Activated CD4-positive, alpha-beta T cell treated with anti-CD3 and anti-CD28 coated beads, Interleukin-2, amount 10 ng/mL, durations not matched to agents 7 days and 5 days (primary cell): ENCODE measurements around the gene ILKAP. TPM values are rescaled to one million over a fixed set of nuclear protein-coding genes. Genes with fewer than 3 reads are reported as not detected.

Experiments used
- CTCF ChIA-PET: fragments of 350-600 bp; sonication (Branson Sonifier 250); formaldehyde crosslinking; loops from one replicate; lab custom pipeline; 2021; ENCODE audit warnings: antibody characterized with exemption; lab: Charles Lee
- POLR2A ChIA-PET: fragments of 350-600 bp; sonication (Branson Sonifier 250); formaldehyde crosslinking; loops from one replicate; lab custom pipeline; 2021; ENCODE audit warnings: antibody characterized with exemption; lab: Charles Lee
- DNase-seq: peaks from one replicate; pipeline ENCODE4 v3.0.0-alpha.2; 2020
- H3K27ac Mint-ChIP-seq: one replicate; pipeline ENCODE4 v1.8.0; 2021; ENCODE audit warnings: mild to moderate bottlenecking, moderate library complexity, mixed read lengths
- H3K27me3 Mint-ChIP-seq: one replicate; pipeline ENCODE4 v1.8.0; 2021; ENCODE audit warnings: mixed read lengths
- H3K36me3 Mint-ChIP-seq: one replicate; pipeline ENCODE4 v1.8.0; 2021; ENCODE audit warnings: low read depth, mixed read lengths
- H3K4me1 Mint-ChIP-seq: one replicate; pipeline ENCODE4 v1.8.0; 2021; ENCODE audit warnings: mixed read lengths
- H3K4me3 Mint-ChIP-seq: one replicate; pipeline ENCODE4 v1.8.0; 2021; ENCODE audit warnings: mild to moderate bottlenecking, moderate library complexity, mixed read lengths
- H3K9me3 Mint-ChIP-seq: one replicate; pipeline ENCODE4 v1.8.0; 2021; ENCODE audit warnings: mixed read lengths
- total RNA-seq, 2 experiments: library from RNA; stranded (reverse); gene quantifications; one replicate each; pipeline ENCODE4 v1.2.3, GENCODE V29; 2021

The ILKAP gene
- total RNA-seq, 2 experiments from 2014 or later: 59.1 to 63.2 TPM

GRCh38 chr2:238216651-238217184 is 13.2 kb upstream of the ILKAP start:
- ChIA-PET CTCF (no interaction called here), POLR2A (no interaction called here)
- Mint-ChIP-seq H3K27ac (no peak overlapping the region), H3K4me1 (no peaks in the 10 kb centered on the region), H3K27me3 (peaks cover 28% of the 10 kb centered on the region), H3K36me3 (no peaks in the 10 kb centered on the region), H3K4me3 (no peak overlapping the region), H3K9me3 (no peaks in the 10 kb centered on the region)
- no peak for DNase-seq

GRCh38 chr2:238207006-238207405 is 3.5 kb upstream of the ILKAP start:
- peaks cover 17% of the 10 kb centered on the region for H3K4me1 Mint-ChIP-seq
- H3K4me3 Mint-ChIP-seq: no peak overlapping the region
- peaks cover 6% of the 10 kb centered on the region for H3K36me3 Mint-ChIP-seq
- no peak overlapping the region for H3K27ac Mint-ChIP-seq
- CTCF ChIA-PET: interaction anchor here (0.6 kb wide), 1 partner anchor 20 kb away, joined by 4 read pairs; no protein-coding TSS in a partner anchor
- no peak for DNase-seq
- no peaks in the 10 kb centered on the region for H3K9me3 Mint-ChIP-seq
- peaks cover 2% of the 10 kb centered on the region for H3K27me3 Mint-ChIP-seq
- POLR2A ChIA-PET: no interaction called here

DNA sequence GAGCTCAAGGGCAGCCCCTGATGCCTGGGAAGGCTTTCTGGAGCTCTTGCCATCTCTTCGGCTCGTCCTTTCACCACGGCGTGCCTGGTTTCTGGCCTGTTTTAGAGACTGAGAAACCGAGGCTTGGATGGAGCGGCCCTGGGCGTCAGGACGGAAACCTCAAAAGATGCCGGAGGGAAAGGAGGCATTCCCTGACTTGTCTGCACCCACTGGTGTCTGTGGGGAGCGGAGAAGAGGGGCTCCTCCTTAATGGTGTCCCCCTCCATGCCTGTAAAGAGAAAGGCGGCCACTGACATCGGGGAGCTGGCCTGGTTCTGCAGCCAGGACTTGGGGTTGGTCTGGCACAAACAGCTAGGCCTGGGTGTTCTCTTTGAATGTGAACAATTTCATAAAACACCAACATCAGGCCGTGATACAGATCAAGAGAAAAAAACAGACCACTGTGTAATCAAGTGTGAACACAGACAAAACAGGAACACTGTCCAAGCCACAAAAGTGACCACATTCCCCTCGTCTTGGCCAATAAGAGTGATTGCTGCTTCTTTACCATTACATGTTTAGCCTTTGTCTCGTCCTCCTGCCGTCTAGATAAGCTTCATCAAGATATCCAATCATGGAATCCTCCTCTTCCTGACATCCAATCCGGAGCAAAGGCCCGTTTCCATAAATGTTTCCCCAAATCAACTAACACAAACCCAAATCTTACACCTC is 633 bp upstream of the ILKAP start:
- H3K4me3 Mint-ChIP-seq: peak overlapping the region; percentile 75
- DNase-seq: no peak
- peaks cover 17% of the 10 kb centered on the region for H3K36me3 Mint-ChIP-seq
- no peaks in the 10 kb centered on the region for H3K9me3 Mint-ChIP-seq
- peak overlapping the region; percentile 90 for H3K27ac Mint-ChIP-seq
- peaks cover 40% of the 10 kb centered on the region for H3K4me1 Mint-ChIP-seq
- no peaks in the 10 kb centered on the region for H3K27me3 Mint-ChIP-seq
- POLR2A ChIA-PET: no interaction called here
- CTCF ChIA-PET: interaction anchor here (1.0 kb wide), 1 partner anchor 11 kb away, joined by 3 read pairs; no protein-coding TSS in a partner anchor

GRCh38 chr2:238202326-238203093 is 985 bp downstream of the ILKAP start:
- Mint-ChIP-seq H3K4me3 (peak overlapping the region; percentile 88), H3K4me1 (peaks cover 48% of the 10 kb centered on the region), H3K27me3 (no peaks in the 10 kb centered on the region), H3K27ac (peak overlapping the region; percentile 92), H3K9me3 (no peaks in the 10 kb centered on the region), H3K36me3 (peaks cover 17% of the 10 kb centered on the region)
- DNase-seq: peak; percentile 27
- POLR2A ChIA-PET: interaction anchor here (0.6 kb wide), 1 partner anchor 286 kb away, joined by 4 read pairs; no protein-coding TSS in a partner anchor
- CTCF ChIA-PET: interaction anchor here (1.0 to 2.1 kb wide), 5 partner anchors 9 to 346 kb away, joined by 3 to 6 read pairs (median 3); no protein-coding TSS in a partner anchor

DNA sequence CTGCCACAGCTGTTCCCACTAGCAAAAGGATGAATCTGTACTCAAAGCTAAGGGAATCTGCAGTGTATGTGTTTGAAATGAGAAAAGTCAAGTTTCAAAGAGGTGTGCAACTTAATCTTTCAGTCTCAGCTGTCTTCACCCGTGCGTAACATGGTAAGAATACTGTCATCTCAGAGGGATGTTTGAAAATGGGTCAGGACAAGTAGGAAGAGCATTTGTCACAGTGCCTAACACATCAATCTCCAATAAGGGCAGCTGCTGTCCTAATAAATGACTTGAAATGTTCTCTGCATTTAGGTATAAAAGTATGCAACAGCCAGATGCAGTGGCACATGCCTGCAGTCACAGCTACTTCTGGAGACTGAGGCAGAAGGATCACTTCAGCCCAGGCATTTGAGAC is 13.1 kb downstream of the ILKAP start:
- POLR2A ChIA-PET: no interaction called here
- H3K9me3 Mint-ChIP-seq: no peaks in the 10 kb centered on the region
- H3K27me3 Mint-ChIP-seq: no peaks in the 10 kb centered on the region
- H3K4me1 Mint-ChIP-seq: peaks cover 2% of the 10 kb centered on the region
- CTCF ChIA-PET: interaction anchor here (0.7 kb wide), 2 partner anchors 25 to 57 kb away, joined by 4 to 5 read pairs; no protein-coding TSS in a partner anchor
- no peak overlapping the region for H3K27ac Mint-ChIP-seq
- peaks cover 58% of the 10 kb centered on the region for H3K36me3 Mint-ChIP-seq
- no peak for DNase-seq
- no peak overlapping the region for H3K4me3 Mint-ChIP-seq

GRCh38 chr2:238187618-238188548 is 15.6 kb downstream of the ILKAP start:
- ChIA-PET POLR2A (no interaction called here), CTCF (no interaction called here)

DNA sequence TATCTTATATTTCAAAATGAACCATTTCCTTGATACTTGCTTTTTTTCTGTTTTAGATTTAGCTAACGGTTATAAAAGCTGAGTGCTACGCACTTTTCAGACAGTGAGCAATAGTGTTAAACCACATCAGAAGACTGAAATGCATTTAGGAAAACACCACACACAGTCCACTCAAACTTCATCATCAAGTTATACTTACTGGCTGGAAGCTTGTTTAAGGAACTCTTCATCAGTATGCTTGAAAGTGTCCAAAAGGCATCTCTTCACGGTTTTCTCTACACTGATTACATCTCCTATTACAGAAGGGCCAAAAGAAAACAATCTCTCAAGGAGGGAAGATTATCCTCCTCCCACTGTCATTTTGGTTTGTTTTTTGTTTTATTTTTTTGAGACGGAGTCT is 19.7 kb downstream of the ILKAP start:
- CTCF ChIA-PET: no interaction called here
- Mint-ChIP-seq H3K27ac (no peak overlapping the region), H3K9me3 (no peaks in the 10 kb centered on the region), H3K36me3 (peaks cover 69% of the 10 kb centered on the region), H3K27me3 (no peaks in the 10 kb centered on the region), H3K4me1 (peaks cover 2% of the 10 kb centered on the region), H3K4me3 (no peak overlapping the region)
- DNase-seq: no peak
- POLR2A ChIA-PET: no interaction called here

More at GRCh38 chr2:238187618-238188548, 15.6 kb downstream of the ILKAP start:
- Mint-ChIP-seq H3K9me3 (no peaks in the 10 kb centered on the region), H3K4me1 (peaks cover 2% of the 10 kb centered on the region), H3K4me3 (no peak overlapping the region), H3K27me3 (no peaks in the 10 kb centered on the region), H3K36me3 (peaks cover 62% of the 10 kb centered on the region), H3K27ac (no peak overlapping the region)
- no peak for DNase-seq

GRCh38 chr2:238182362-238182761 is 21.1 kb downstream of the ILKAP start:
- DNase-seq: no peak
- ChIA-PET POLR2A (no interaction called here), CTCF (interaction anchor here (0.5 kb wide), 1 partner anchor 612 kb away, joined by 3 read pairs; no protein-coding TSS in a partner anchor)
- H3K4me3 Mint-ChIP-seq: no peak overlapping the region
- H3K36me3 Mint-ChIP-seq: peaks cover 65% of the 10 kb centered on the region
- no peak overlapping the region for H3K27ac Mint-ChIP-seq
- no peaks in the 10 kb centered on the region for H3K27me3 Mint-ChIP-seq
- H3K9me3 Mint-ChIP-seq: no peaks in the 10 kb centered on the region
- peaks cover 2% of the 10 kb centered on the region for H3K4me1 Mint-ChIP-seq

- ChIA-PET POLR2A (no interaction called here), CTCF (interaction anchor here (0.6 kb wide), 1 partner anchor 39 kb away, joined by 3 read pairs; no protein-coding TSS in a partner anchor)
- Mint-ChIP-seq H3K4me3 (no peak overlapping the region), H3K27ac (no peak overlapping the region), H3K4me1 (peaks cover 2% of the 10 kb centered on the region), H3K27me3 (no peaks in the 10 kb centered on the region), H3K9me3 (no peaks in the 10 kb centered on the region), H3K36me3 (peaks cover 63% of the 10 kb centered on the region)
- DNase-seq: no peak
Measured at GRCh38 chr2:238180554-238180953, 22.9 kb downstream of the ILKAP start.

DNA sequence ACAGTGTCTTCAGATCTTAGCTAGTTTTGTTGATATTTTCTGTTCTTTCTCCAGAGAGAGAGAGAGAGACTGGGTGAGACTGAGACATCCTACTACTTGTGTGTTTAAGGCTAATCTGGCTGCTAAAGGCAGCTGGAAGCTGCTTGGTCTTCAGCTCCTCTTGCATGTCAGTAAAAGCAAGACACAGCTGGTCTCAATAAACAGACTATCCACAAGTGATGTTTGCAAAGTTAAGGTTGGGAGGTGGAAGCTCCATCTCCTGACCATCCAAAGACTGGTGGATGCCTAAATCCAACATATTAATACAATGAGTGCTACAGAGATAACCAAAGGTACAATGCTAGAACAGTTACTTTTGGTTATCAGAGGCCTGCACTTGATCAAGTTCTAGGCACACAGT is 26.9 kb downstream of the ILKAP start:
- CTCF ChIA-PET: interaction anchor here (0.5 kb wide), 1 partner anchor 849 kb away, joined by 3 read pairs; no protein-coding TSS in a partner anchor
- POLR2A ChIA-PET: no interaction called here

GRCh38 chr2:238174701-238175100 is 28.8 kb downstream of the ILKAP start:
- CTCF ChIA-PET: no interaction called here
- no peak overlapping the region for H3K27ac Mint-ChIP-seq
- no peaks in the 10 kb centered on the region for H3K9me3 Mint-ChIP-seq
- H3K4me3 Mint-ChIP-seq: no peak overlapping the region
- H3K4me1 Mint-ChIP-seq: peaks cover 3% of the 10 kb centered on the region
- no peak for DNase-seq
- POLR2A ChIA-PET: no interaction called here
- H3K27me3 Mint-ChIP-seq: no peaks in the 10 kb centered on the region
- peaks cover 42% of the 10 kb centered on the region for H3K36me3 Mint-ChIP-seq

More for the DNA sequence above, 26.9 kb downstream of the ILKAP start:
- Mint-ChIP-seq H3K4me1 (no peaks in the 10 kb centered on the region), H3K27ac (no peak overlapping the region), H3K27me3 (no peaks in the 10 kb centered on the region), H3K4me3 (no peak overlapping the region), H3K36me3 (peaks cover 46% of the 10 kb centered on the region), H3K9me3 (no peaks in the 10 kb centered on the region)
- no peak for DNase-seq

GRCh38 chr2:238174291-238174690 is 29.2 kb downstream of the ILKAP start:
- no peak overlapping the region for H3K27ac Mint-ChIP-seq
- H3K36me3 Mint-ChIP-seq: peaks cover 40% of the 10 kb centered on the region
- no peak for DNase-seq
- no peaks in the 10 kb centered on the region for H3K9me3 Mint-ChIP-seq
- peaks cover 3% of the 10 kb centered on the region for H3K4me1 Mint-ChIP-seq
- POLR2A ChIA-PET: no interaction called here
- CTCF ChIA-PET: no interaction called here
- H3K4me3 Mint-ChIP-seq: no peak overlapping the region
- H3K27me3 Mint-ChIP-seq: no peaks in the 10 kb centered on the region
